SHP77 (cell line): ENCODE results near the gene CCDC57.
A peak's percentile ranks its signal among the peaks of the same experiment; 100 is the strongest.

Source experiments
- DNase-seq, 2 experiments: peaks; one replicate each; lab custom pipeline; 2025; lab: John Stamatoyannopoulos, UW

CCDC57 gene

DNA sequence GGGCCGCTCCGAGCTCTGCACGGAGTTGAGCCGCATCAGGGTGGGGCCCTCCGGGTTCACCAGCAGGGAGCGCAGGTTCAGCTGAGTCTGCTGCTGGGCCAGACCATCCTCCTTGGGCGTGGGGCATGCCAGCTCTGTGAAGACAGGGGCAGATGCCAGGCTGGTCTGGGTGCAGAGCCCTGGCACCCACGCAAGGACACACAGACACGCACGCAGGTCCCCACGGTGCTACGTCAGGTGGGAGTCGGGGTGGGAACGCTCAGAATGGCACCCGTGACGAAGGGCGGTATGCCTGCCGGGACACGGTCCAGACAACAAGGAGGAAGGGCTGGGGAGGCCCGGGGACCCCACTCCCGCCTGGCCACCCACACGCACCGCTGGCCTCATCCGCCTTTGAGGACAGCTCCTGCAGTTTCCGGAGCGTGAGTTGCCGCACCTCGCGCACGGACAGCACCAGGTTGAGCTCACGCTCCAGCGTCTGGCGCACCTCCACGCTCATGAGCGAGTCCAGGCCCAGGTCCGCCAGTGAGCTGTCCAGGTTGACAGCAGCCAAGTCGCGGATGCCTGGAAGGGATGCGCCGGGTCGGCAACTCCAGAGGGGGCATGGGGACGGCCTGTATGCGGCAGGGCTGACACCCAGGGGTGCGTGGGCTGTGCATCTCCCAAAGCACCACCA, 131.7 kb downstream of the CCDC57 start:
- no peak for DNase-seq

DNA sequence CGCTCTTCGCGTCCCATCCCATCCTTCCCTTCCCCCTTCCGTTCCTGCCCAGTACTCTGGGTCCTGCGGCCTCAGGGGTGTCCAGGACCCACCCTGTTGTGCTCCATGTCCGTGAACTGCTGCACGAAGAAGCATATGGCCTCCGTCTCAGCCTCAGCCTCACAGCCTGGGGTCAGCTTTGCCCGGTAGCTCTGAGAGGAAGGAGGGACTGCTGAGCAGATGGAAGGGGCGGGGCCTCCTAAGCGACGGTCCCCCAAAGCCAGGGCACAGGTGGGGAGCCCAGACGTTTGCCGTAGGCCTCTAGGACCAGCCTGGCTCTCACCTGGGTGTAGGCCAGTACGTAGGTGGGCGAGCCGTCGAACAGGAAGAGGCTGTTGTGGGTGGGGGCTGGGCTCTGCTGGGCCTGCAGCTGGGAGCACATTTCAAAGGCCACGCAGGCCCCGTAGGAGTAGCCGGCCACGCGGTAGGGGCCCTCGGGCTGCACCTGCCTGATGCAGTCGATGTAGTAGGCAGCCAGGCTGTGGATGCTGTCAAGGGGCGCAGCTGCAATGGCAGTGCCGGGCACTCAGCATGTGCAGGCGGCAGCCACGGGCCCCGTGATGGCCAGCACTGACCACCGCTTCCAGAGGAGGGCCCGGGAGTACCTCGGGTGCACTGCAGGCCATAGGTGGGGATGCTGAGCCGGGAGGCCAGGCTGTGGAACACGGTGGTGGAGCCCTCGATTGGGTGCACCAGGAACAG, 132.4 kb downstream of the CCDC57 start:
- no peak for DNase-seq

DNA sequence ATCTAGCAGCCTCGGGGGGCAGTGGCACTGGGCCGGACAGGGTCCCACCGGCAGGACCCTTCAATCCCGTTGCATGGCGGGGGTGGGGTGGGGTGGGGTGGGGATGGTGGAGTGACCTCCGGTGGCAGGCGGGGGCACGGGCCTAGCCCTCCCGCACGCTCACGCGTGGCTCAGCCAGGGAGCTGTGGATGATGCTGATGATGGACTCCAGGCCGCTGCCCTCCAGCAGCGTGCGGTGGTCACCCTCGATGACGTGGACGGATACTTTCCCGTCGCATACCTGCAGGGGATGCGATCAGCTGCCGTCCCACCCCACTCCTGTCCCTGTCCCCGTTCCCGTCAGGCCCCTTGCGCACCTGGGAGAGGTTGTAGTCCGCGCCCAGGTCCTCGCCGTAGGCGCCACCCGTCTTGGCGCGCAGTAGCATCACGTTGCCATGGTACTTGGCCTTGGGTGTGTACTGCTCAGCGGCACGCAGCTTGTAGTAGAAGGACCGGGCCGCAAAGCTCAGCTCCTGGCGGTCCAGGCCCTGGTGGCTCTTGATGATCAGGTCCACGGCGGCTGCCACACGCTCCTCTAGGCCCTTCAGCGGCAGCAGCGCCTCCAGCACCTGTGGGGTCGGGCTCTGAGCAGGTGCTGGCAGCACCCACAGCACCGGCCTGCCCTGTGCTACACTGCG, 133.5 kb downstream of the CCDC57 start:
- DNase-seq = no peak

GRCh38 chr17:82078433-82078832, 134.2 kb downstream of the CCDC57 start:
- no peak for DNase-seq

DNA sequence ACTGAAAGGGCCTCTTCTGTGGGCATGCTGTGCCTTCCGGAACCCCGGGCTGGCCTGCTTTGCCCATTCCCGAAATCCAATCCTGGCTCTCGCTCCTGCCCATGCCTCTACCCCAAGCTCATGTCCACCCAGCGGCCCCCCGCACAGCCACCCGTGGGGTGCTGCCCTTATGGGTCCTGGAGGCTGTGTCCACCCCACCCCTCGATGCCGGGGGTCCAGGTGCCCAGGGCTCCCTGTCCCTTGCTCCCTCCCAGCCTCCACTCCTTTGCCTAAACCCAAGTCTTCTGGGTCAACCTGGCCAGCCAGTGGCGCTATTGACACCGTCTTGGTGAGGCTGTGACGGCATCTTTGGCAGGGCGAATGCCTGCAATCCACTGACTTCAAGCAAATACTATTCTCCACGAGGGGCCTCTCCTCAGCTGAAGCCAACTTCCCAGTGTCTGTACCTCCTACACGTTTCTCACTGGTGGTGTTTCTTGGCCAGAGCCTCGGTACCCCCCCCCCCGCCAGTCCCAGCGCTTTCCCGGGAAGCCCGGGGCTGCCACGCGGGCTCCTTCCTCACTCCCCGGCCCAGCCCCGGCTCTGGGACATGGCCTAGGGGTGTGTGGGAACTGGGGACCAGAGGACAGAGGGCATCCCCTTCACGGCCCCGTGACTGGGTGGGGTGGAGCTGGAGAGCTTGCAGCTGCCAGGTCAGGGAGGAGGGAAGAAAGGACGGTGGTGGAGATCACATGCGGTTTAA, 134.9 kb downstream of the CCDC57 start:
- DNase-seq = no peak

- DNase-seq = no peak
These were observed 135.7 kb downstream of the CCDC57 start for GRCh38 chr17:82076785-82077591.

DNA sequence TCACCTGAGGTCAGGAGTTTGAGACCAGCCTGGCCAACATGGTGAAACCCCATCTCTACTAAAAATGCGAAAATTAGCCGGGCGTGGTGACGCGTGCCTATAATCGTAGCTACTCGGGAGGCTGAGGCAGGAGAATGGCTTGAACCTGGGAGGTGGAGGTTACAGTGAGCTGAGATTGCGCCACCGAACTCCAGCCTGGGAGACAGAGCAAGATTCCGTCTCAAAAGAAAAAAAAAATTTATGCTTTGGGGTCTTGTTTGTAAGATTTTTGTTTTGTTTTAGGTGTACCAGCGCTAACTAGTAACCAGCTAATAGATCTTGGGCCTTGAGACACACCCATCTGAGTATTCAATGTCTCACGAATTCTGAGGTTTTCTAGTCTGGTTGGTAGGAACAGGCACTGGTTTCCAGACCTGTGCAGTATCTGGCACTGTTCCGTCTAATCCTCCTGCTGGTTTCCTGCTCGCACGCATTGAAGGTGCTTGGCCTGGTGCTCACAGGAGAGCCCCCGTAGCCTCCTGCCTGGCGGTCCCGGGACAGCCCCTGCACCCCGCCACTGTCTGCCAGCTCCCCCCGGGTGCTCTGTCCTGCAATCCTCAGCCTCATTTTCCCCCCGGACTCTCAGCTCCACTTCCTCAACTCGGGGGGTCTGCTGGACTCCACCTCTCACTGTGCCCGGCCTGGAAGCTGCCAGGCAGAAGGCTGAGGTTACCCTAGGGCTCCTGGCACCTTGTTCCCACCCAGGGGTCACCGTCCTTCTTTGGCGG, 136.4 kb downstream of the CCDC57 start:
- no peak for DNase-seq

GRCh38 chr17:82073446-82073845, 139.2 kb downstream of the CCDC57 start:
- no peak for DNase-seq

GRCh38 chr17:82072827-82073226, 139.8 kb downstream of the CCDC57 start:
- no peak for DNase-seq

DNA sequence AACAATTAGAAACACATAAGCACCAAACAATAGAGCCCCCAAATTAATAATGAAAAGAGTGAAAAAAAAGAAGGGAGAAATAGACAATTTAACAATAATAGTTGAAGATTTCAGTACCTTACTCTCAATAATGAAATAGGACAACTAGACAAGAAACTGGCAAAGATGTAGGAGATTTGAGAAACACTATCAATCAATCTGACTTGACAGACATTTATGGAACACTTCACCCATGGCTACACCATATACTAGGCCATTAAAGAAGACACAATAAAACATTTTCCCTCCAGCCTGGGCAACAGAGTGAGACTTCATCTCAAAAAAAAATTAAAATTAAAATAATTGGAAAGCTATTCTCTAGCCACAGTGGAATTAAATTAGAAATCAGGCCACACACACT, 142.0 kb downstream of the CCDC57 start:
- DNase-seq = no peak

- DNase-seq = peak; percentile 17 to 44
These were observed 146.9 kb downstream of the CCDC57 start, which contains the start of gene DUS1L for GRCh38 chr17:82065638-82066303. Gene DUS1L, minus strand, starts transcription at chr17:82065804. Its CDS starts 745 bp downstream, at chr17:82065059.

- no peak for DNase-seq
These were observed 147.4 kb downstream of the CCDC57 start for GRCh38 chr17:82065193-82065637.

GRCh38 chr17:82064433-82065192, 148.0 kb downstream of the CCDC57 start:
- DNase-seq = peak in 1 of 2 experiments; percentile 33

DNA sequence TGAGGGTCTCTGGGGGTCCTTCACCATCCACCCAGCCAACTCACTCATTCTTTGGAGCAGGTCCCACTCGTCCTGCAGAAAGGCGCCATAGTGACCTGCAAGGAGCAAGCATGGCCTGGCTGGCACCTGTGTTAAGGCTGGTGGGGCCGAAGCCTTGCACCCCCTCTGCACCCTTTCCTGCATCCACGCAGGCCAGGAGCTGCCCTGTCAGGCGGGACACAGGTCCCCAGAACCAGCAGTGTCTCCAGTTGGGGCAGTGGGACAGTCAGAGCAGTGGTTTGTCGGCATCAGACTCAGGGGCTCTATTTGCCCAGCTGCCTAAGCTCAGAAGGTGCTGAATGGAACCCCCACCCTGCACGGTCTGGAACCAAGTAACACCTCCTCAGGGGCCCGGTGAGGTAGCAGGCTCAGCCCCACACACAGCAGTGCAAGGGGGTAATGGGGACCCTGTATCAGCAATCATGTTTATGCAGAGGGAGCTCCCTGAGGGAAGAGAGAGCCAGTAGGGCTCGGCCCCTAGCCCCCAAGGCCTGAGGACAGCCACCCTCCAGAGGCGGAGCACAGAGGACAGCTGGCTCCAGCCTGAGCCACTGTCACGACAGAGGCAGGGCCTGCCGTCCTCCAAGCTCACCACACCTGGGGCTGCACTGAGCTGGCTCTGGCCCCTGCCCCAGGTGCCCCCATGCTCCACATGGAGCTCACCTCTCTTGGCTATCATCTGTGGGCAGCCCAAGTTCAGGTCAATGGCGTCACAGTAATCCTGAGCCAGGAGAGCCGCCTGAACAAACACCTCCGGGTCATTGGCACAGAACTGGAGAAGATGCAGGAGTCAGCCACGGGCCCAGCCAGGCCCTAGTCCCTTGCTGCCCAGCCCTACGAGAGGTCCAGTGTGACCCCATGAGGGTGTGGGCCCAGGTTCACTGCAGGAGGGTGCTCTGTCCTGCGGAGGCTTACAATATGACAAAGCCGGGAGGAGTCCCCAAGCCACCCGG, 148.9 kb downstream of the CCDC57 start:
- no peak for DNase-seq

- DNase-seq = no peak
These were observed 149.7 kb downstream of the CCDC57 start for GRCh38 chr17:82062984-82063368.

GRCh38 chr17:82062076-82062983, 150.3 kb downstream of the CCDC57 start:
- DNase-seq = no peak
